Endothelial cell of umbilical vein (primary cell): ENCODE measurements around the gene TP53TG5. TPM values are rescaled to one million over a fixed set of nuclear protein-coding genes. Genes with fewer than 3 reads are reported as not detected.

ENCODE experiments used
- BruUV-seq: library from RNA; stranded (reverse); fragments of 400-500 nt; replicated peaks from 2 replicates; lab custom pipeline; 2021; lab: Mats Ljungman, UMichigan
- CTCF ChIA-PET: fragments of 300-600, 350-600 bp; sonication (Branson Sonifier 250); formaldehyde crosslinking; loops from one replicate; lab custom pipeline; 2021; ENCODE audit warnings: antibody characterized with exemption, inconsistent platforms; lab: Charles Lee
- POLR2A ChIA-PET: fragments of 300-600, 350-600 bp; sonication (Branson Sonifier 250); formaldehyde crosslinking; loops from one replicate; lab custom pipeline; 2021; ENCODE audit warnings: antibody characterized with exemption, inconsistent platforms; lab: Charles Lee
- DNase-seq: peaks from one replicate; pipeline ENCODE4 v3.0.0-alpha.2; 2011; ENCODE audit warnings: low read depth, low spot score
- FAIRE-seq: peaks from 2 replicates; lab custom pipeline; 2011; peaks lifted over from hg19 to GRCh38; lab: Jason Lieb, UNC
- H2AFZ ChIP-seq: 2 replicates; pipeline ENCODE4 v1.6.0; 2012; ENCODE audit warnings: low read depth, low read length, control low read depth, inconsistent platforms
- H3K27ac ChIP-seq: 2 replicates; pipeline ENCODE4 v1.5.1; 2011; ENCODE audit warnings: low read depth, mild to moderate bottlenecking, control low read depth, low read length, moderate library complexity; ENCODE audit not compliant: insufficient read depth
- H3K27me3 ChIP-seq, 2 experiments: 2 replicates each; pipeline versions ENCODE4 v1.6.0 to v1.6.1; 2011; ENCODE audit warnings: low read length in 2 of 2, mixed read lengths in 1 of 2; ENCODE audit not compliant: control insufficient read depth in 2 of 2, insufficient read depth in 2 of 2
- H3K36me3 ChIP-seq, 2 experiments: 2 replicates in 1 of 2; 3 replicates in 1 of 2; pipeline ENCODE4 v1.5.1; 2011; ENCODE audit warnings: low read length in 2 of 2, mild to moderate bottlenecking in 1 of 2, moderate library complexity in 1 of 2; ENCODE audit not compliant: control insufficient read depth in 2 of 2, insufficient read depth in 2 of 2; ENCODE audit errors: extremely low read depth in 1 of 2
- H3K4me1 ChIP-seq: 3 replicates; pipeline ENCODE4 v1.5.1; 2011; ENCODE audit warnings: mild to moderate bottlenecking, low read length; ENCODE audit not compliant: control insufficient read depth, insufficient read depth; ENCODE audit errors: extremely low read depth
- H3K4me2 ChIP-seq: 2 replicates; pipeline ENCODE4 v1.6.1; 2011; ENCODE audit warnings: low read length, control low read depth, mixed read lengths; ENCODE audit not compliant: insufficient read depth
- H3K4me3 ChIP-seq, 3 experiments: fragments of 200-600 bp in 1 of 3; sonication (generic), shearing (Covaris generic) in 1 of 3; replicated peaks in 1 of 3; 2 replicates each; pipeline ENCODE4 v1.5.1; 2011 to 2016; ENCODE audit warnings: control low read depth in 3 of 3, low read length in 3 of 3, mild to moderate bottlenecking in 2 of 3, inconsistent platforms in 1 of 3, low read depth in 1 of 3, moderate library complexity in 1 of 3; ENCODE audit not compliant: insufficient read depth in 1 of 3
- H3K79me2 ChIP-seq: 2 replicates; pipeline ENCODE4 v1.6.0; 2012; ENCODE audit warnings: low read length, inconsistent platforms; ENCODE audit not compliant: control insufficient read depth, insufficient read depth
- H3K9ac ChIP-seq: replicated peaks from 2 replicates; pipeline ENCODE3; 2011; ENCODE audit warnings: low read length, control low read depth; ENCODE audit not compliant: insufficient read depth; ENCODE audit errors: extremely low read depth
- H3K9me1 ChIP-seq: replicated peaks from 3 replicates; pipeline ENCODE4 v1.6.0; 2011; ENCODE audit warnings: mild to moderate bottlenecking, low read length; ENCODE audit not compliant: control insufficient read depth, insufficient read depth; ENCODE audit errors: extremely low read depth
- H3K9me3 ChIP-seq: replicated peaks from 2 replicates; pipeline ENCODE4 v1.5.1; 2012; ENCODE audit warnings: low read length, inconsistent platforms; ENCODE audit not compliant: control insufficient read depth, insufficient read depth
- H4K20me1 ChIP-seq: replicated peaks from 2 replicates; pipeline ENCODE3; 2011; ENCODE audit warnings: mild to moderate bottlenecking, low read length; ENCODE audit not compliant: control insufficient read depth, insufficient read depth; ENCODE audit errors: extremely low read depth
- EZH2 ChIP-seq: IDR thresholded peaks from 2 replicates; pipeline ENCODE4 v1.6.1; 2012; ENCODE audit warnings: borderline replicate concordance, low read depth, mild to moderate bottlenecking, moderate library complexity, low read length, inconsistent platforms; ENCODE audit not compliant: severe bottlenecking
- FOS ChIP-seq: IDR thresholded peaks from 2 replicates; pipeline ENCODE4 v1.6.1; 2011; ENCODE audit warnings: mild to moderate bottlenecking, low read length, moderate library complexity, borderline replicate concordance; ENCODE audit not compliant: insufficient read depth
- GATA2 ChIP-seq: IDR thresholded peaks from 2 replicates; pipeline ENCODE4 v1.7.0; 2011; ENCODE audit warnings: low read depth, mild to moderate bottlenecking, moderate library complexity, mixed read lengths, low read length; ENCODE audit not compliant: insufficient read length, insufficient read depth
- JUN ChIP-seq: IDR thresholded peaks from 2 replicates; pipeline ENCODE4 v1.6.1; 2011; ENCODE audit warnings: borderline replicate concordance, low read depth; ENCODE audit not compliant: insufficient read length, insufficient read depth
- MYC ChIP-seq: IDR thresholded peaks from one replicate; pipeline ENCODE4 v1.6.1; 2011; ENCODE audit warnings: mild to moderate bottlenecking, low read depth, low read length
- POLR2A ChIP-seq: IDR thresholded peaks from 2 replicates; pipeline ENCODE4 v1.6.1; 2012; ENCODE audit warnings: low read depth, mild to moderate bottlenecking, control low read depth, low read length
- POLR2AphosphoS5 ChIP-seq: IDR thresholded peaks from 2 replicates; pipeline ENCODE4 v1.6.1; 2012; ENCODE audit warnings: low read depth, mild to moderate bottlenecking, control low read depth, low read length, moderate library complexity; ENCODE audit not compliant: insufficient read depth
- dilution Hi-C: fragments of 300-500 bp; cut with MboI; formaldehyde crosslinking; loops from one replicate; pipeline ENCODE4 v1.15.0; 2019; ENCODE audit warnings: low sequenced_read_pairs; ENCODE audit not compliant: extremely low pct_ligation_motif_present
- intact Hi-C: fragments of 100-400 bp; cut with micrococcal nuclease; formaldehyde crosslinking; loops from one replicate; pipeline ENCODE4 v1.10.0; 2022
- polyA plus RNA-seq, 4 experiments: library from polyadenylated mRNA; depleted of rRNA in 3 of 4; stranded (reverse) in 3 of 4; unstranded in 1 of 4; fragments of >200 nt; gene quantifications; 2 replicates each; pipeline versions ENCODE4 v1.2.1 to v1.2.3, GENCODE V29; 2011 to 2012; ENCODE audit warnings: missing spikeins in 1 of 4
- total RNA-seq: library from RNA; stranded (reverse); gene quantifications from 2 replicates; pipeline ENCODE4 v1.2.3, GENCODE V29; 2021
- TF ChIP-seq, protein P1 (sequence below): IDR thresholded peaks from 2 replicates; pipeline ENCODE4 v1.6.1; 2011; ENCODE audit not compliant: insufficient read depth, insufficient read length
- TF ChIP-seq, protein P2 (sequence below), 2 donors: IDR thresholded peaks; 1 replicate in 1 of 2; 2 replicates in 1 of 2; pipeline ENCODE4 v1.5.1; 2011; ENCODE audit warnings: low read length in 2 of 2, mild to moderate bottlenecking in 2 of 2, moderate library complexity in 2 of 2, control low read depth in 1 of 2, inconsistent platforms in 1 of 2, low read depth in 1 of 2; ENCODE audit not compliant: insufficient read depth in 1 of 2; ENCODE audit errors: extremely low read depth in 1 of 2

Gene TP53TG5
- total and polyA plus RNA-seq, 2 donors (not counting 3 experiments of a cell fraction or from before 2014, with no cell fraction given), result not detected

DNA sequence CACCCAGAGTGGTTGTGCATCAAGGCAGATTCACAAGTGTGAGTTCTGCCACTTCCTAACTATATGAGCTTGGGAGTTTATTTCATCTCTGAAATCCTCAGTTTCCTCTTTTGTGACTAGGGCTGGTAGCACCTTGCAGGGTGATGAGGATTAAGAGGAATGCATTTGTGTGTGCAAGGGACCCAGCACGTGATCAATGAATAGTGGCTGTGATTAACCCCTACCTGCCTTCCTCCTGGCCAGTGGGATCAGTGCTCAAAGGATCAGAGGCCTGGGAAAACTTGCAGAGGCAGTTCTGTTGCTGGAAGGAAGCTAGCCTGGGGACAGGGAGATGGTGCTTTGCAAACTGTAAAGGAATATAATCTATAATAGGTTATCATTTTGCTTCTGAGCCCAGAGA is 37.2 kb downstream of the TP53TG5 start:
- Histone ChIP-seq H3K36me3 (peaks cover 0 to 3% of the 10 kb centered on the region in 2 experiments), H3K9ac (no peak overlapping the region), H3K4me3 (no peak overlapping the region), H3K4me2 (no peak overlapping the region), H2AFZ (no peak overlapping the region), H3K27me3 (no peaks in the 10 kb centered on the region), H3K4me1 (peaks cover 61% of the 10 kb centered on the region), H4K20me1 (no peaks in the 10 kb centered on the region), H3K79me2 (peaks cover 78% of the 10 kb centered on the region), H3K27ac (no peak overlapping the region), H3K9me3 (no peaks in the 10 kb centered on the region), H3K9me1 (no peaks in the 10 kb centered on the region)
- TF ChIP-seq MYC (no peak), POLR2A (no peak), POLR2AphosphoS5 (no peak), JUN (no peak), EZH2 (no peak)
- TF ChIP-seq, protein P1, sequence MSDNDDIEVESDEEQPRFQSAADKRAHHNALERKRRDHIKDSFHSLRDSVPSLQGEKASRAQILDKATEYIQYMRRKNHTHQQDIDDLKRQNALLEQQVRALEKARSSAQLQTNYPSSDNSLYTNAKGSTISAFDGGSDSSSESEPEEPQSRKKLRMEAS, result no peak
- FAIRE-seq (no peak), DNase-seq (no peak)
- CTCF ChIA-PET, result interaction anchor here (1.1 to 1.4 kb wide), 4 partner anchors 12 to 96 kb away, joined by 3 to 4 read pairs (median 3); no protein-coding TSS in a partner anchor
- no TSS peak for BruUV-seq
- POLR2A ChIA-PET, result no interaction called here
- intact Hi-C loops (loop anchor here (10.0 kb wide), 1 partner anchor 574 kb away; the partner anchor contains the start of gene PLTP), dilution Hi-C loops (no loop called here)

DNA sequence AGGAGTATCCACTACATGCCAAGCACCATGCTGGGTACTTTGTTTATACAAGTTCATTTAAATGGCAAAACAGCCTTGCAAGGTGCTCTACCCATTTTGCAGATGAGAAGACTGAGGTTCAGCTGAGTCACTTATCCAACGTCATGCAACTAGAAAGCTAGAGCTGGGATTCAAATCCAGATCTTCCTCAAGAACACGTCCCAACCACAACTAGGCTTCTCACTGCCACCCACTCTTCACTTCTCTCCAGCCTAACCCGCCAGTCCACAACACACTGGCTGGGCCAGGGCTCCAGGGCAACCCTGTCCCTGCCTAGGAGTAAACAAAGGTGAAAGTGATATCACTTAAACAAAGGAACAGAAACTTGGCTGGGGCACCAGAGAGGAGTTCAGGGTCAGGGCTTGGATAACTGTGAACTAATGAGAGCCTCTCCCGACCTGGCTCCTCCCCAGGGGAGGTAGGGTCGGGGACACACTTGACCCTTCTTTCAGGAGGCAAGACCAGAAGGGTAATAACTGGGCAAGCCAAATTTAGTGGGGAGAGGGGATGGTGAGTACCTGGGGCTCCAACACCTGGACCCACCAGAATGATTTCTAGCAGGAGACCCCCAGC is 37.8 kb downstream of the TP53TG5 start:
- DNase-seq, result no peak
- no peak for TF ChIP-seq POLR2AphosphoS5
- TF ChIP-seq, protein P2, sequence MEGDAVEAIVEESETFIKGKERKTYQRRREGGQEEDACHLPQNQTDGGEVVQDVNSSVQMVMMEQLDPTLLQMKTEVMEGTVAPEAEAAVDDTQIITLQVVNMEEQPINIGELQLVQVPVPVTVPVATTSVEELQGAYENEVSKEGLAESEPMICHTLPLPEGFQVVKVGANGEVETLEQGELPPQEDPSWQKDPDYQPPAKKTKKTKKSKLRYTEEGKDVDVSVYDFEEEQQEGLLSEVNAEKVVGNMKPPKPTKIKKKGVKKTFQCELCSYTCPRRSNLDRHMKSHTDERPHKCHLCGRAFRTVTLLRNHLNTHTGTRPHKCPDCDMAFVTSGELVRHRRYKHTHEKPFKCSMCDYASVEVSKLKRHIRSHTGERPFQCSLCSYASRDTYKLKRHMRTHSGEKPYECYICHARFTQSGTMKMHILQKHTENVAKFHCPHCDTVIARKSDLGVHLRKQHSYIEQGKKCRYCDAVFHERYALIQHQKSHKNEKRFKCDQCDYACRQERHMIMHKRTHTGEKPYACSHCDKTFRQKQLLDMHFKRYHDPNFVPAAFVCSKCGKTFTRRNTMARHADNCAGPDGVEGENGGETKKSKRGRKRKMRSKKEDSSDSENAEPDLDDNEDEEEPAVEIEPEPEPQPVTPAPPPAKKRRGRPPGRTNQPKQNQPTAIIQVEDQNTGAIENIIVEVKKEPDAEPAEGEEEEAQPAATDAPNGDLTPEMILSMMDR (IDR thresholded peaks at IDR 0.05; ENCODE audit: extremely low read depth in 1 of 2, insufficient read depth in 1 of 2, low read depth in 1 of 2, low read length in 2 of 2), result no peak
- no peak for TF ChIP-seq POLR2A
- no peak for TF ChIP-seq MYC
- TF ChIP-seq FOS, result no peak
- no peak for TF ChIP-seq JUN
- TF ChIP-seq GATA2, result no peak
- TF ChIP-seq, protein P1, result no peak
- TF ChIP-seq EZH2, result no peak
- POLR2A ChIA-PET, result no interaction called here
- H3K9me1 ChIP-seq, result no peaks in the 10 kb centered on the region
- H2AFZ ChIP-seq, result no peak overlapping the region
- FAIRE-seq, result no peak
- CTCF ChIA-PET, result interaction anchor here (1.1 kb wide), 1 partner anchor 96 kb away, joined by 3 read pairs; no protein-coding TSS in a partner anchor
- no peaks in the 10 kb centered on the region for H3K27me3 ChIP-seq
- H3K4me2 ChIP-seq, result no peak overlapping the region
- H3K4me3 ChIP-seq, result no peak overlapping the region
- H3K79me2 ChIP-seq, result peaks cover 73% of the 10 kb centered on the region
- H4K20me1 ChIP-seq, result no peaks in the 10 kb centered on the region
- no peaks in the 10 kb centered on the region for H3K9me3 ChIP-seq
- peaks cover 0 to 3% of the 10 kb centered on the region in 2 experiments for H3K36me3 ChIP-seq
- intact Hi-C loops (loop anchor here (10.0 kb wide), 1 partner anchor 574 kb away; the partner anchor contains the start of gene PLTP), dilution Hi-C loops (no loop called here)
- no peak overlapping the region for H3K27ac ChIP-seq
- H3K4me1 ChIP-seq, result peaks cover 55% of the 10 kb centered on the region
- no TSS peak for BruUV-seq
- H3K9ac ChIP-seq, result no peak overlapping the region
